HEK293 (cell line): ENCODE data around the gene STOX2.

ENCODE experiments used
- CTCF ChIP-seq: fragments of 450-650 bp; formaldehyde crosslinking; IDR thresholded peaks from 2 replicates; pipeline ENCODE4 v1.5.1; 2016; ENCODE audit warnings: missing biosample characterization, missing genetic modification characterization
- KLF16 ChIP-seq: fragments of 450-650 bp; formaldehyde crosslinking; IDR thresholded peaks from 2 replicates; pipeline ENCODE4 v1.5.1; 2017; ENCODE audit warnings: missing biosample characterization, missing genetic modification characterization
- WT1 ChIP-seq: fragments of 450-650 bp; formaldehyde crosslinking; IDR thresholded peaks from 2 replicates; pipeline ENCODE4 v1.5.1; 2016; ENCODE audit warnings: missing biosample characterization, missing genetic modification characterization
- ZNF274 ChIP-seq, 2 experiments: fragments of 200-500 bp in 1 of 2; fragments of 450-650 bp in 1 of 2; sonication (Bioruptor generic) in 1 of 2; formaldehyde crosslinking in 1 of 2; IDR thresholded peaks; 2 replicates each; pipeline versions ENCODE4 v1.5.1 to v1.6.1; 2014 to 2016; ENCODE audit warnings: borderline replicate concordance in 1 of 2, inconsistent platforms in 1 of 2, low read length in 1 of 2, missing biosample characterization in 1 of 2, missing genetic modification characterization in 1 of 2
- ZNF514 ChIP-seq: fragments of 450-650 bp; formaldehyde crosslinking; IDR thresholded peaks from 2 replicates; pipeline ENCODE4 v1.5.1; 2016; ENCODE audit warnings: missing biosample characterization, missing genetic modification characterization
- ZNF660 ChIP-seq: fragments of 450-650 bp; IDR thresholded peaks from 2 replicates; pipeline ENCODE4 v1.5.1; 2018; ENCODE audit warnings: missing biosample characterization, mild to moderate bottlenecking, missing genetic modification characterization

- TF ChIP-seq ZNF274 (IDR thresholded peaks at IDR 0.05; ENCODE audit: low read length) (no peak), ZNF274 (tag by site-specific recombination; IDR thresholded peaks at IDR 0.05; ENCODE audit: borderline replicate concordance) (no peak), KLF16 (tag by site-specific recombination) (no peak), ZNF660 (tag by site-specific recombination) (no peak), CTCF (tag by site-specific recombination) (no peak), WT1 (tag by site-specific recombination) (no peak), ZNF514 (tag by site-specific recombination) (no peak)
These were observed 91.8 kb downstream of the STOX2 start for GRCh38 chr4:183996868-183997267.
